Measurements from ENCODE around the gene ADAMTS2. TPM values are rescaled to one million over a fixed set of nuclear protein-coding genes. Genes with fewer than 3 reads are reported as not detected.

Gene ADAMTS2
- total RNA-seq, 1 experiment from 2014 or later: not detected

DNA sequence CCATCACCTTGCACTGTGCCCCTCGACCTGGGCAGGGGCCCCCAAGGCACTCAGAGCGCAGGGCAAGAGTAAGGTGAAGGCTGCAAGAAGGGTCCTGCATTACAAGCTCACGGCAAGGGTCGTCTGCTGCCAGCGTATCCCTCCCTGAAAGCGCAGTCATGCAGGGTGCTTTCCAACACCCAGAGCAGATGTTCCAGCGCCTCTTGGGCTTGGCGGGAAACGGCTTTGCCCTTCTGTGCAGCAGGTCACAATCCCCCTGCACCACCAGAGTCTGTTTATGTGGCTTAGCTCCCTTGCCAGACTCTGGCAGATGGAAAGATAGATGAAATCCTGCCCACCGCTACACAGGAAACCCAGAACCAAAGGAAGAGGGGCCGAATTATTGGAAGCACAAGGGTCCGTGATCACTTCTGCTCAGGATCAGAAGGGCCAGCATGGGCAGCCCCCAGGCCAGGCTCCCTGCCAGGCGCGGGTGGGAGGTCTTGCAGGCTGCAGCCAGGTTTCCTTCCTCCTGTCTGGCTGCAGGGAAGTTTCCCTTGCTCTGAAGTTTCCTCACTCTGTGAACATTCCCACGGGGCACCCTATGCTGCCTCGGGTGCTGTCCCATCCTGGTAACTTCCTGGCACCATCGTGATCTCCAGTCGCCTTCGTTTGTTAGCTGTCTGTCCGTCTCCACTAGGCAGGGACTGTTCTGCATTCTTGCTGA, 152.9 kb downstream of the ADAMTS2 start:
- Histone ChIP-seq H3K27ac (ENCODE audit: low read length) (no peak overlapping the region), H3K79me2 (ENCODE audit: low read length) (no peaks in the 10 kb centered on the region), H3K4me1 (ENCODE audit: insufficient read depth, low read length) (no peaks in the 10 kb centered on the region), H3K4me2 (ENCODE audit: low read length) (no peak overlapping the region), H3K36me3 (ENCODE audit: low read depth, low read length) (no peaks in the 10 kb centered on the region), H2AFZ (ENCODE audit: low read length) (no peak overlapping the region), H3K4me3 (ENCODE audit: low read length) (no peak overlapping the region), H3K9me2 (replicated peaks; ENCODE audit: low read length) (no peaks in the 10 kb centered on the region), H3K9ac (ENCODE audit: low read length) (no peak overlapping the region), H4K20me1 (ENCODE audit: low read length) (no peaks in the 10 kb centered on the region), H3K27me3 (ENCODE audit: low read length) (peaks cover 11% of the 10 kb centered on the region), H3K9me3 (ENCODE audit: low read length) (no peaks in the 10 kb centered on the region), H3F3A (ENCODE audit: low read length, unreplicated experiment) (no peaks in the 10 kb centered on the region)
- ATAC-seq (no peak), DNase-seq (no peak)
- POLR2A ChIA-PET (ENCODE audit: unreplicated experiment): no interaction called here
- CTCF ChIA-PET: no interaction called here
- TF ChIP-seq EZH2 (IDR thresholded peaks at IDR 0.05; ENCODE audit: low read length, unreplicated experiment) (no peak), EZH2phosphoT487 (IDR thresholded peaks at IDR 0.05; ENCODE audit: borderline replicate concordance, low read length) (no peak)
- TF ChIP-seq, protein P1, sequence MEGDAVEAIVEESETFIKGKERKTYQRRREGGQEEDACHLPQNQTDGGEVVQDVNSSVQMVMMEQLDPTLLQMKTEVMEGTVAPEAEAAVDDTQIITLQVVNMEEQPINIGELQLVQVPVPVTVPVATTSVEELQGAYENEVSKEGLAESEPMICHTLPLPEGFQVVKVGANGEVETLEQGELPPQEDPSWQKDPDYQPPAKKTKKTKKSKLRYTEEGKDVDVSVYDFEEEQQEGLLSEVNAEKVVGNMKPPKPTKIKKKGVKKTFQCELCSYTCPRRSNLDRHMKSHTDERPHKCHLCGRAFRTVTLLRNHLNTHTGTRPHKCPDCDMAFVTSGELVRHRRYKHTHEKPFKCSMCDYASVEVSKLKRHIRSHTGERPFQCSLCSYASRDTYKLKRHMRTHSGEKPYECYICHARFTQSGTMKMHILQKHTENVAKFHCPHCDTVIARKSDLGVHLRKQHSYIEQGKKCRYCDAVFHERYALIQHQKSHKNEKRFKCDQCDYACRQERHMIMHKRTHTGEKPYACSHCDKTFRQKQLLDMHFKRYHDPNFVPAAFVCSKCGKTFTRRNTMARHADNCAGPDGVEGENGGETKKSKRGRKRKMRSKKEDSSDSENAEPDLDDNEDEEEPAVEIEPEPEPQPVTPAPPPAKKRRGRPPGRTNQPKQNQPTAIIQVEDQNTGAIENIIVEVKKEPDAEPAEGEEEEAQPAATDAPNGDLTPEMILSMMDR (conservative IDR thresholded peaks at IDR 0.05; ENCODE audit: low read depth, low read length): no peak
- no TSS peak for BruUV-seq (replicated peaks)
- intact Hi-C loops (cut with micrococcal nuclease): no loop called here

GRCh38 chr5:179191506-179192184, 153.6 kb downstream of the ADAMTS2 start:
- ATAC-seq (no peak), DNase-seq (no peak)
- BruUV-seq (replicated peaks): no TSS peak
- ChIA-PET CTCF (no interaction called here), POLR2A (ENCODE audit: unreplicated experiment) (no interaction called here)
- Histone ChIP-seq H3K9ac (ENCODE audit: low read length) (no peak overlapping the region), H3K4me1 (ENCODE audit: insufficient read depth, low read length) (no peaks in the 10 kb centered on the region), H2AFZ (ENCODE audit: low read length) (no peak overlapping the region), H3K4me3 (ENCODE audit: low read length) (no peak overlapping the region), H3K27ac (ENCODE audit: low read length) (no peak overlapping the region), H3K9me3 (ENCODE audit: low read length) (no peaks in the 10 kb centered on the region), H3K27me3 (ENCODE audit: low read length) (peaks cover 11% of the 10 kb centered on the region), H3K4me2 (ENCODE audit: low read length) (no peak overlapping the region), H3F3A (ENCODE audit: low read length, unreplicated experiment) (no peaks in the 10 kb centered on the region), H3K9me2 (replicated peaks; ENCODE audit: low read length) (no peaks in the 10 kb centered on the region), H3K79me2 (ENCODE audit: low read length) (no peaks in the 10 kb centered on the region), H3K36me3 (ENCODE audit: low read depth, low read length) (no peaks in the 10 kb centered on the region), H4K20me1 (ENCODE audit: low read length) (no peaks in the 10 kb centered on the region)
- intact Hi-C loops (cut with micrococcal nuclease): no loop called here
- TF ChIP-seq EZH2phosphoT487 (IDR thresholded peaks at IDR 0.05; ENCODE audit: borderline replicate concordance, low read length) (no peak), EZH2 (IDR thresholded peaks at IDR 0.05; ENCODE audit: low read length, unreplicated experiment) (no peak)
- TF ChIP-seq, protein P1 (conservative IDR thresholded peaks at IDR 0.05; ENCODE audit: low read depth, low read length): no peak
